BE2C (cell line): ENCODE measurements around the gene TSPAN14.

Experiments used
- DNase-seq: peaks from one replicate; pipeline ENCODE4 v3.0.0-alpha.2; 2020
- H3K27me3 ChIP-seq: fragments of 250-450 bp; sonication (Bioruptor Pico); 2 replicates; pipeline ENCODE4 v1.5.1; 2020; ENCODE audit warnings: mild to moderate bottlenecking
- H3K36me3 ChIP-seq: fragments of 250-450 bp; sonication (Bioruptor Pico); 2 replicates; pipeline ENCODE4 v1.5.1; 2020; ENCODE audit warnings: mild to moderate bottlenecking
- H3K4me1 ChIP-seq: fragments of 250-450 bp; sonication (Bioruptor Pico); 2 replicates; pipeline ENCODE4 v1.5.1; 2020
- H3K4me3 ChIP-seq: 2 replicates; pipeline ENCODE4 v1.5.1; 2011; ENCODE audit warnings: low read depth, low read length
- H3K9me3 ChIP-seq: fragments of 250-450 bp; sonication (Bioruptor Pico); 2 replicates; pipeline ENCODE4 v1.5.1; 2020
- TF ChIP-seq, protein P1 (sequence below): IDR thresholded peaks from 2 replicates; pipeline ENCODE4 v1.5.1; 2012; ENCODE audit warnings: mild to moderate bottlenecking, low read depth, low read length

TSPAN14 gene

GRCh38 chr10:80569131-80569895, 115.2 kb downstream of the TSPAN14 start:
- H3K36me3 ChIP-seq = no peaks in the 10 kb centered on the region
- H3K9me3 ChIP-seq = no peaks in the 10 kb centered on the region
- H3K4me3 ChIP-seq = no peak overlapping the region
- no peaks in the 10 kb centered on the region for H3K4me1 ChIP-seq
- H3K27me3 ChIP-seq = no peaks in the 10 kb centered on the region
- TF ChIP-seq, protein P1, sequence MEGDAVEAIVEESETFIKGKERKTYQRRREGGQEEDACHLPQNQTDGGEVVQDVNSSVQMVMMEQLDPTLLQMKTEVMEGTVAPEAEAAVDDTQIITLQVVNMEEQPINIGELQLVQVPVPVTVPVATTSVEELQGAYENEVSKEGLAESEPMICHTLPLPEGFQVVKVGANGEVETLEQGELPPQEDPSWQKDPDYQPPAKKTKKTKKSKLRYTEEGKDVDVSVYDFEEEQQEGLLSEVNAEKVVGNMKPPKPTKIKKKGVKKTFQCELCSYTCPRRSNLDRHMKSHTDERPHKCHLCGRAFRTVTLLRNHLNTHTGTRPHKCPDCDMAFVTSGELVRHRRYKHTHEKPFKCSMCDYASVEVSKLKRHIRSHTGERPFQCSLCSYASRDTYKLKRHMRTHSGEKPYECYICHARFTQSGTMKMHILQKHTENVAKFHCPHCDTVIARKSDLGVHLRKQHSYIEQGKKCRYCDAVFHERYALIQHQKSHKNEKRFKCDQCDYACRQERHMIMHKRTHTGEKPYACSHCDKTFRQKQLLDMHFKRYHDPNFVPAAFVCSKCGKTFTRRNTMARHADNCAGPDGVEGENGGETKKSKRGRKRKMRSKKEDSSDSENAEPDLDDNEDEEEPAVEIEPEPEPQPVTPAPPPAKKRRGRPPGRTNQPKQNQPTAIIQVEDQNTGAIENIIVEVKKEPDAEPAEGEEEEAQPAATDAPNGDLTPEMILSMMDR = no peak
- no peak for DNase-seq

DNA sequence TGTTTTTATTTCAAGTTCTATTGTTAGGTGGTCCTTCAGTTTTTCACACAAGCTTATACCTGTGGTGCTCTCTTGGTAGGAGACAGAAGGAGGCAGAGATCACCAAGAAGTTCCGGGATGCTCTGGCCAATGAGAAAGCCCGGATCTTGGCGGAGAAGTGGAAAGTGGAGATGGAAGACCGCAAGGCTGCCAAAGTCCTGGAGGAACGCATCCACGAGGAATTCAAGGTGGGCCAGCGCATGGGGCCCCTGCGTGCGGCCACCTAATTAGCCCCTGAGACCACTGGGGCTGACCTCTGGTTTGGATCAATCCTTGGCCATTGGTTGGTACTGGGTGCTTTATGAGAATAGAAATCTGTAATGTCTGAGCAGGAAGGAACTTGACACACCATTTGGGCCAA, 117.2 kb downstream of the TSPAN14 start:
- TF ChIP-seq, protein P1 = no peak
- Histone ChIP-seq H3K36me3 (no peaks in the 10 kb centered on the region), H3K4me3 (no peak overlapping the region), H3K27me3 (no peaks in the 10 kb centered on the region), H3K9me3 (no peaks in the 10 kb centered on the region), H3K4me1 (no peaks in the 10 kb centered on the region)
- DNase-seq = no peak

DNA sequence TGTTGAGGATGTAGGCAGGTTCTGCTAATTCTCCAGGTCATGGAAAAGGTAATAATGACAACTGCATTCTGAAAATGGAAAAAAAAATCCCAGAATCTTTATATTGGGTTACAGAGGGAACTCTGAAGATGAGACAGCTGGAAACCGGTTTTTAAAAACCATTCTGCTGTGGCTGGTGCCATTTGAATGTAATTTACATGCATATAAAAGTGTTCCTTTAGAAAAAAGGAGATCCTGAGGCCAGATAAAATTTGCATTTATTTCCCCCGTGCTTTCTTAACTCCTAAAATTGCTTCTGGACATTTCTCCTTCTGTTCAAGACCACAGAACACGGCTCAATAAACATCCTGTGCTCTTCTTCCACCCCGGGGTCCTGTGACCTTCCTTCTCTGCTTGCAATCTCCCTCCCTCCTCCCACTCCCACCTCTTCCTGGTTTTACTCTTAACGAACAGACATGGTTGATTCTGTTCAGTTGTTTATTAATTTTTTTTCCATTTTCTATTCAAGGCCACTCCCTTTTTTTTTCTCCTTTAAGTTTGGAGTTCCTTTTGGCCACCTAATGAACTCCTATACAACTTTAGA, 125.2 kb downstream of the TSPAN14 start:
- no peaks in the 10 kb centered on the region for H3K4me1 ChIP-seq
- H3K9me3 ChIP-seq = no peaks in the 10 kb centered on the region
- TF ChIP-seq, protein P1 = no peak
- H3K36me3 ChIP-seq = no peaks in the 10 kb centered on the region
- no peaks in the 10 kb centered on the region for H3K27me3 ChIP-seq
- DNase-seq = no peak
- no peak overlapping the region for H3K4me3 ChIP-seq

DNA sequence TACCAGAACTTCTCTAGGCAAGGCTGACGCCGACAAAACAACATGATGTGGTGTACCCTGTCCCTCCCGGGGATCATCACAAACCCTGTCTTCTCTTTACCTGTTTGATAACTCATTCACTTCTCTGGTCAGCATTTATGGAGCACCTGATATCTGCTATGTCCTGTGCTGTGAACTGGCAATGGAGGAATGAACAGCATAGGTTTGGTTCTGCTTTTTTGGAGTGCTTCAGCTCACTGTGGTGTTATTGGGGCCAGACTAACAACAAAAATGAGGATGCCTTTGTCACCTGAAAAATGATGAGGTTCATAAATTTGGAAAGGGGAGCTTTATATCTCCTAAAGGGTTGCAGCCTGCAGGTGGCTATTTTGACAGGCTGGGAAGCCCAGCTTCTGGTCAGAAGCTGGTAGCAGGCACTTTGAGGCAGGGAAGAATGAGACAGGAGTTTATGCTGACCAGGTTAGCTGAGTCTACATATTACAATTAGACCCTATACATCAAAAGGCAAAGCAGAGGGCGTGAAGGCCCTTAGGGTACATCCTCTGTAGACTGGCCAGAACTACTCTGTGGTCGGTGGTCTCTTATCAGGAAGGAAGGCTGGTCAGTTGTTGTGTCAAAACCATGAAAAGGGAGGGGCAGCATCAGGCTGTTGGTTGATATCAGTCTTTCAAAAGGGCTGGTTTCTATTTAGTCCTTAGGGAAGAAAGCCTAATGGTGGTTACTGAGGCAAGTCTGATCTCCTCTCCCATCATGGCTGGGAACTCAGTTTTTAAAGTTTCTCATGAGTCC, 125.9 kb downstream of the TSPAN14 start:
- TF ChIP-seq, protein P1 = no peak
- Histone ChIP-seq H3K9me3 (no peaks in the 10 kb centered on the region), H3K27me3 (no peaks in the 10 kb centered on the region), H3K4me1 (no peaks in the 10 kb centered on the region), H3K36me3 (no peaks in the 10 kb centered on the region), H3K4me3 (no peak overlapping the region)
- no peak for DNase-seq

DNA sequence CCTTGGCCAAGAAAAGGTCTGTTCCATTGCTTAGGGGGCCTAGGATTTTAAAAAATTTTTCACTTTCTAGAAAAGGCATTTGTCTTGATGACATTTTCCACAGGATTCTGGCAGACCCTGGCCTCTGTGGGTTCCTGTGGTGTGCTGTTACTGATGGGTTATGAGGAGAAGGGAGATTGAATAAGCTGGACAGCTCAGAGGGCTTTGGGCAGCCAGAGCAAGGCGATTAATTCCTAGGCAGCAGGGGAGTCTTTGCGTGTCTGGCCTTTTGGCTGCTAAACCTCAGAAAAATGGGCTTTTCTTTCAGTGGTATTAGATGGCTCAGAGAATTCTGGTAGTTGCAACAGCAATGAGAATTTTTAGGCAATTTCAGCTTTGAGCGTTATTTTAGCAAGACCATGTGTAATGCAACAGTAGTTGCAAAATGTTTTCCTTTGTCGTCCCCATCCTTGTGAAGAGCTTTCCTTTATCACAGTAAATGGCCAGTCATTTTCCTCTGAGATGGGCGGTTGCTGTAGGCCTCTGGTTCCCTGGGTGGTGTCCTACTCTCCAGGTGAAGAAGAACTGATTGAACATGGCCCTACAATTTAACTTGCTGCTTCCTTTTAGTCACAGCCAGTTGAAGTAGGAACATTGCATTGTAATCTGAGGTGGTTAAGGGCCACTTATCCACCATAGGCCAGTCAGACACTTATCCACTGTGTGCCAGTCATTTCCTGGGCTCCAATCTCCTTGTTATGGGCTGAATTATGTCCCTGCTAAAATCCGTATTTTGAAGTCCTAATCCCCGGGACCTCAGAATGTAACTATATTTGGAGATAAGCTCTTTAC, 126.7 kb downstream of the TSPAN14 start:
- Histone ChIP-seq H3K36me3 (no peaks in the 10 kb centered on the region), H3K4me1 (no peaks in the 10 kb centered on the region), H3K27me3 (no peaks in the 10 kb centered on the region), H3K4me3 (no peak overlapping the region), H3K9me3 (no peaks in the 10 kb centered on the region)
- TF ChIP-seq, protein P1 = no peak
- DNase-seq = no peak
